ENCODE measurements around the gene CAMKMT.

The CAMKMT gene

DNA sequence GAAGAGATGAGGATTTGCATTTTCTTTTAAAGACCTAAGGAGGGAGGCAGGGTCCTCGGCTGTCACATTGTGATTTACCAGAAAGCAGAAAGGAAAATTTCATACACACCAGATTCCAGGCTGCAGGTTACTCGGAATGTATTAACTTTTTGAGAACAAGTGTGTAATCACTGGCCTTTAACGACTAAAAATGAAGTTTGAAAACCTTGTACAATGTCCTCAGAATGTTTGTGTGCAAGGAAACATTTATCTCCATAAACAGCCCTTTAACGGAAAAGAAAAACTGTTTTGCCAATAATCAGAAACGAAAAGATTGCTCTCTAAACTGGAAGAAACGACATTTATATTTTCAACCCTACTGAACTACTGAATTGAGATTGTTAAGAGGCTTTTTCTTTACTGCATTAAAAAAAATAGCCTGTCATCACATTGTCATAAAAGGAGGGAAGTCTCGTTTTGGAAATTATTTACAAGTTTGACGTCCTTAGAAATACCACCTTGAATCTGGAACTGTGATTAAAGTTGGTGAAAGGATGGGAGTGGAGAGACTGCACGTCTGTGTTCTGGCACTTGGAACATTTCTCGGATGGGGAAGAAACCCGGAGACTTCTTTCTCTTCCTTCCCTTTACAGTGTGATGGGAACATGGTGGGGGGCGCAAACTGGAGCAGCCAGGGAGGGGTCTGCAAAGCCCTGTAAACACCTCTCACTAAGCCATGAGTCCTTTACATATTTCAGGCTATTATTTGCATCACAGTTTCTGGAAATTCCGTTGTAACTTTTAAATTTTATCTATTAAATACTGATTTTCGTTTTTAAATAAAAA is 445.7 kb downstream of the CAMKMT start:
- DNase-seq = no peak

DNA sequence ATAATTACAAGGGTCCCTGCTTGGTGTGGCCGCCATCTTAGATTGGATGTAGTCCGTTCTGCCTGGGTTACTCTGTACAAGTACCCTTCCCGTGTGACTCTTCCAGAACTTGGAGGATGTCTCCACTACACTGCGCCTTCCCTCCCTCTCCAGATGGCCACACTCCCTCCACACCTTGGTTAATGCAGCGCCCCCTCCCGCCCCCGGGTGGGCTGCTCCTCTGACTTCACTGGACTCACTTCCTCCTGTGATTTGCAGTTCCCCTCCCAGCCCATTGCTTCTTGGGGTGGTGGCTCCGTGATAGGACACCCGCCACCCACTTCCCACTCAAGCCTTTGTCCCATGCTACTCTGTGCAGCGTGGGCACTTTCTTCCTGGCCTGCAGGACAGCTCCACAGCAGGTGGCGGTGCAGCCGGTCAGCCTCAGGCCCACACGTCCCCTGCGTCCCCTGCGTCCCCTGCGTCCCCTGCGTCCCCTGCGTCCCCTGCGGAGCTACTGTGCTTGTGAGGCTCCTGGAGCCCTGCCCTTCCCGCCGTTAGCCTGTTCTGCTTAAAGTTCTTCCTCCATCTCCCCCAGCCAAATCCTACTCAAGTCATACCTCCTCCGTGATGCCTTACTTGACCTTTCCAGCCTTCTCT is 449.3 kb downstream of the CAMKMT start:
- DNase-seq = no peak

DNA sequence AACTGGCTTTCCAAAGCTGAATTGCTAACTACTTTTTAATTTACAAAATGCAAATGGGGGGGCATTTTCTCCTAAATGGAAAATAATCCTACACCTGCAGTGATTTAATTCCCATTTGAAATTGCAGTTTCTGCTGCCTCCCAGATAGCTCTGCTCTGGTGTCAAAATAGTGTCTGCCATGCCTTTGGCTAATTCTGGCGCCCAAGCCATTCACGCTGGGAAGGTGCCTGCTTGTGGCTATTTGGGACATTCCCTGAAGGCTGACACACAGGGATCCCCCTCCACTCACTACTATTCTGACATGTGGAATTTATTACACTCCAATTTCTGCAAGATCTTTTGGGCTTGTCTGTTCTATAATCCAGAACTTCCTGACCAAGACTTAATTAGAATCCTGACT is 451.4 kb downstream of the CAMKMT start:
- DNase-seq = no peak

DNA sequence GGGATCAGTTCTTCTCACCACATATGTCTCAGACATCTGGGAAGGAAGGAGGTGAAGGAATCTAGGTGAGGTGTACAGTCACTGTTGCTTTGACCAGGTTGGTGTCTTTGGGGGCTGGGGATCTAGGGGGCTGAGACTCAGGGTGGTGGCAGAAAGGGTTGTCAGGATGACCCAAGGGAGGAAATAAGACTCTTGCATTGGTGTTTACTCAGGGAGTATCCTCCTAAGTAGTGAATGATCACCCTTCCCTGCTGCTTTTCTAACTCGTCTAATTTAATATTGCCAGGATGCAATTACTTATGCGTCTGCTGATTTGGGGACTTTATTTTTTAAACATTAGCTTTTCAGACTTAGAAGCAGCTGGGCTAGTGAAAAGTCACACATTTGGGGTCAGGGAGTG is 451.9 kb downstream of the CAMKMT start:
- no peak for DNase-seq

GRCh38 chr2:44817256-44817655 is 455.5 kb downstream of the CAMKMT start:
- DNase-seq = no peak

DNA sequence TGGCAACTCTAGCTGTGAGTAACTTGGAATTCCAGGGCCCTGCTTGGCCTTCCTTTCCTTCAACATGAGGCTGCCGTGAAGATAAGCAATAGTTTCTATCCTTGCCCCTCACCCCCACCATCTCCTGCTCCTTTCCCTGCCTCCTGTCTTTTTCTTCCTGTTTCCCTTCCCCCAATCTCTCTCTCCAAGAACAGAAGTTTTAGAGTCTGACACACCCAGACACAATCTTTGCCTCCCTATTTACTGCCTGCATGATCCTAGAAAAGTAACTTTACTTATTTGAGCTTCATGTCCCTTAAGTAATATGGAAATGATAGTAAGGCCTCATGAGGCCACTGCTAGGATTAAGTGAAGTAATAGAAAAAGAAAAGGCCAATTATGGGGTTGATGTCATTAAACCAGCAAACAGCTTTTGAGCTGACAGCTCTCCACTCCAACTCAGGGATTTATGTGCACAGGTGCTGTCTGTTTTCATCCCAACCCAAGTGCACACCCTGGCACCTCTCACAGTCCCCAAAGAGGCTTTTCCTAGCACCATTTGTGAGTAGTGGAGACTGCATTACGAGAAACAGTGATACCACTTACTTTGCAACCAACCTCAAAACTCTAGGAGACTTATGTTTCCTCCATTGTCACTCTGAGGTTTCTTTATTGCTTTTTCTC is 456.1 kb downstream of the CAMKMT start:
- peak; percentile 55 for DNase-seq

DNA sequence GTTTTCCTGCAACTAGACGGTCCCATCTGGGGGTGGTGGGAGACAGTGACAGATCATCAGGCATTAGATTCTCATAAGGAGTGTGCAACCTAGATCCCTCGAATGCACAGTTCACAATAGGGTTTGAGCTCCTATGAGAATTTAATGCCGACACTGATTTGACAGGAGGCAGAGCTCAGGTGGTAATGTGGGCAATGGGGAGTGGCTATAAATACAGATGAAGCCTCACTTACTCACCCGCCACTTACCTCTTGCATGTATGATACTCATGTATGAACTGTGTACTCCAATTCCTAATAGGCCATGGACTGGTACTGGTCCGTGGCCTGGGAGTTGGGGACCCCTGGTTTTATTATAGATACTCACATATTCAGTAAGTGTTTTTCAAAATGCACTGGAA is 457.3 kb downstream of the CAMKMT start:
- no peak for DNase-seq

- no peak for DNase-seq
Observed at GRCh38 chr2:44821500-44821899, 459.8 kb downstream of the CAMKMT start.

- DNase-seq = no peak
Observed at GRCh38 chr2:44822174-44822573, 460.4 kb downstream of the CAMKMT start.
